ENCODE results near the gene ZFAND6.

The ZFAND6 gene

GRCh38 chr15:80180468-80180867, 121.0 kb downstream of the ZFAND6 start:
- TF ChIP-seq YY1 (IDR thresholded peaks at IDR 0.05; ENCODE audit: low read depth): no peak

GRCh38 chr15:80180986-80181385, 121.5 kb downstream of the ZFAND6 start:
- TF ChIP-seq FOXM1 (IDR thresholded peaks at IDR 0.05; ENCODE audit: borderline replicate concordance, low read depth): no peak
- no peak for TF ChIP-seq CREB1 (IDR thresholded peaks at IDR 0.05; ENCODE audit: low read depth)
- no peak for TF ChIP-seq RAD21 (IDR thresholded peaks at IDR 0.05; ENCODE audit: low read depth)
- TF ChIP-seq TEAD4 (IDR thresholded peaks at IDR 0.05): no peak

GRCh38 chr15:80182611-80183261, 123.3 kb downstream of the ZFAND6 start:
- no peak for TF ChIP-seq MAX (IDR thresholded peaks at IDR 0.05)
- no peak for TF ChIP-seq USF1 (IDR thresholded peaks at IDR 0.05)
- no peak for TF ChIP-seq EP300 (IDR thresholded peaks at IDR 0.05; ENCODE audit: borderline replicate concordance)
- no peak for TF ChIP-seq YY1 (IDR thresholded peaks at IDR 0.05; ENCODE audit: low read depth)
- TF ChIP-seq FOXM1 (IDR thresholded peaks at IDR 0.05; ENCODE audit: borderline replicate concordance, low read depth): no peak
- TF ChIP-seq EGR1 (IDR thresholded peaks at IDR 0.05): no peak
- TF ChIP-seq TCF12 (IDR thresholded peaks at IDR 0.05; ENCODE audit: low read depth): no peak
- TF ChIP-seq CEBPB (IDR thresholded peaks at IDR 0.05): no peak
- no peak for TF ChIP-seq REST (IDR thresholded peaks at IDR 0.05; ENCODE audit: low read depth)
- no peak for TF ChIP-seq NFIC (IDR thresholded peaks at IDR 0.05)
- TF ChIP-seq CREB1 (IDR thresholded peaks at IDR 0.05; ENCODE audit: low read depth): no peak
- TF ChIP-seq TAF1 (IDR thresholded peaks at IDR 0.05; ENCODE audit: low read depth): no peak
- TF ChIP-seq RAD21 (IDR thresholded peaks at IDR 0.05; ENCODE audit: low read depth): no peak
- no peak for TF ChIP-seq ZBTB7A (IDR thresholded peaks at IDR 0.05; ENCODE audit: low read depth)
- no peak for TF ChIP-seq TEAD4 (IDR thresholded peaks at IDR 0.05)

GRCh38 chr15:80183306-80183705, 123.8 kb downstream of the ZFAND6 start:
- TF ChIP-seq REST (IDR thresholded peaks at IDR 0.05; ENCODE audit: low read depth): no peak
- no peak for TF ChIP-seq TCF12 (IDR thresholded peaks at IDR 0.05; ENCODE audit: low read depth)
- no peak for TF ChIP-seq CREB1 (IDR thresholded peaks at IDR 0.05; ENCODE audit: low read depth)
- TF ChIP-seq TAF1 (IDR thresholded peaks at IDR 0.05; ENCODE audit: low read depth): no peak
- TF ChIP-seq EGR1 (IDR thresholded peaks at IDR 0.05): no peak
- no peak for TF ChIP-seq TEAD4 (IDR thresholded peaks at IDR 0.05)
- TF ChIP-seq RAD21 (IDR thresholded peaks at IDR 0.05; ENCODE audit: low read depth): no peak
- no peak for TF ChIP-seq ZBTB7A (IDR thresholded peaks at IDR 0.05; ENCODE audit: low read depth)
- TF ChIP-seq MAX (IDR thresholded peaks at IDR 0.05): no peak

- TF ChIP-seq FOXM1 (IDR thresholded peaks at IDR 0.05; ENCODE audit: borderline replicate concordance, low read depth) (no peak), TAF1 (IDR thresholded peaks at IDR 0.05; ENCODE audit: low read depth) (no peak), ZBTB7A (IDR thresholded peaks at IDR 0.05; ENCODE audit: low read depth) (no peak), CREB1 (IDR thresholded peaks at IDR 0.05; ENCODE audit: low read depth) (no peak), NFIC (IDR thresholded peaks at IDR 0.05) (no peak), USF1 (IDR thresholded peaks at IDR 0.05) (no peak), REST (IDR thresholded peaks at IDR 0.05; ENCODE audit: low read depth) (no peak), TCF12 (IDR thresholded peaks at IDR 0.05; ENCODE audit: low read depth) (no peak), MAX (IDR thresholded peaks at IDR 0.05) (no peak), EP300 (IDR thresholded peaks at IDR 0.05; ENCODE audit: borderline replicate concordance) (no peak), CEBPB (IDR thresholded peaks at IDR 0.05) (no peak), TEAD4 (IDR thresholded peaks at IDR 0.05) (no peak), RAD21 (IDR thresholded peaks at IDR 0.05; ENCODE audit: low read depth) (no peak), YY1 (IDR thresholded peaks at IDR 0.05; ENCODE audit: low read depth) (no peak), EGR1 (IDR thresholded peaks at IDR 0.05) (no peak)
These were observed 124.4 kb downstream of the ZFAND6 start for GRCh38 chr15:80183886-80184285.
